ENCODE data around the gene SMPD4. TPM values are rescaled to one million over a fixed set of nuclear protein-coding genes. Genes with fewer than 3 reads are reported as not detected.
"Not testable (repeated sequence)": the region's sequence is repeated elsewhere in the genome, so short reads cannot be mapped to it uniquely, and the experiment has no call there.

SMPD4 gene
- total RNA-seq, 1 donor from 2014 or later = 92.3 TPM

DNA sequence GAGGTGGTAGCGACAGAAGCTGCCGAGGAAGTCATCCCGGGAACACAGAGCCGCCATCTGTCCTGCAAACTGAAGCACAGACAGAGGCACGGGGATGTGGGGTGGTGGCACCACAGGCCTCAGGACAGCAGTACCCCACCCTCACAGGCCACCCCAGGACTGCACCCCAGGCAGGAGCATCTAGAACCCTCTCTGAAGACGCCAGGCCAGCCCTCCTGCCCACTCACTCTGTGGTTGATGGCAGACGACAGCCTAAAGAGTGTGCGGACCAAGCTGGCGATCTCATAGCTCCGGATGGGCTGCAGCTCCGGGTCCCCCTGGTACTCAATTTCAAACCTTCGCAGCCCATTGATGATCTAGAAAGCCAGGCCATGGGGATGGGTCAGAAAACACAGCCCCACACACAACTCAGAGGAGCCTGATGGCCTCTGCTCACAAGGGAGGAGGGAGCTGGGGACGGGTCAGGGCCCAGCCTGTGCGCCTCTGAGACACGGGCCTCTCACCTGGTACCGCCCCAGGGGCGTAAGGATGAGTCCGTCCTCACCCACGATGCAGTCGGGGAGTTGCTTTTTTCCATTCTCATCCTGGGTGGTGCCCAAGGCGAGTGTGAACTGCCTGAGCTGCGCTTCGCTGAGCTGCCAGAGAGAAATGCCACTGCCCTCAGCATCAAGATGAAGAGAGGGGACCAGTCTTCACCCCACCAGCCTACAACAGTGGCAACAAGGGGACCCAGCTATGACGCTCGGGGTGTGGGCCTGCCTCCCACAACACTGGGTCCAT is 28.4 kb downstream of the SMPD4 start:
- no peaks in the 10 kb centered on the region for H3K27me3 Mint-ChIP-seq (ENCODE audit: insufficient read depth)
- no peak overlapping the region for H3K27ac Mint-ChIP-seq
- DNase-seq (ENCODE audit: low spot score) = no peak
- peaks cover 2% of the 10 kb centered on the region for H3K4me1 Mint-ChIP-seq (ENCODE audit: low read depth)
- peaks cover 2% of the 10 kb centered on the region for H3K36me3 Mint-ChIP-seq (ENCODE audit: low read depth)
- no peaks in the 10 kb centered on the region for H3K9me3 Mint-ChIP-seq
- intact Hi-C loops (cut with micrococcal nuclease) = no loop called here
- no peak overlapping the region for H3K4me3 Mint-ChIP-seq

DNA sequence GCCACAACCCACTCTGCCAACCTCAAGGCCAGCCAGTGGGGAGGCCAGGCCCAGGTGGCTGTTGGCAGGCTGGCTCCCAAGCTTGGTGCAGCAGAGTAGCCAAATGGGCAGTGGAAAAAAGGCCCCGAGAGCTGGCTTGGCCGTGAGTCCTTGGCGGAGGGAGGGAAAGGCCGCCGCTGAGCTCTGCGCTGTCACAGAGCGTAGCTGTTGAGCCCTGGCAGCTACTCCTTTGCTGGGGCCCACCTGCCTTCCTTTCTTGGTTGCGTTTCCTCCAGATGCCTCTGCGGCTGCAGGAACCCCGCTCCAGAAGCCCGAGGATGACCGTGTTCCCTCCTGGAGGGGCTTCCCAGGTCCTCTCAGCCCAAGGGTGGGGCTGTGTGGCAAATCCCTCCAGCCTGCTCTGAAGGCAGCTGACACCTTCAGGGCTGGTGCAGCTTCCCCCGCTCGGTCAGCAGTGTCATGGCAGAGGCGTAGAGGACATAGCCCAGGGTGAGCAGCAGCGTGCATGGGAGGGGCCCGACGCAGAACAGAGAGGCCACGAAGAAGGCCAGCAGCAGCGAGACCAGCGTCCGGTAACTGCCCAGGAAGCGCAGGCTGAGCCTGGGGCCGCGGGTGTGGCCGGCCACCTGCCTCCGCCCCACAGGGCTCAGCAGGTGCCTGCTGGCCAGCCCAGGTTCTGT is 29.1 kb downstream of the SMPD4 start:
- H3K36me3 Mint-ChIP-seq (ENCODE audit: low read depth); intact Hi-C loops (cut with micrococcal nuclease); H3K4me3 Mint-ChIP-seq; H3K27ac Mint-ChIP-seq; H3K9me3 Mint-ChIP-seq; DNase-seq (ENCODE audit: low spot score); H3K4me1 Mint-ChIP-seq (ENCODE audit: low read depth); H3K27me3 Mint-ChIP-seq (ENCODE audit: insufficient read depth): not testable (repeated sequence)

DNA sequence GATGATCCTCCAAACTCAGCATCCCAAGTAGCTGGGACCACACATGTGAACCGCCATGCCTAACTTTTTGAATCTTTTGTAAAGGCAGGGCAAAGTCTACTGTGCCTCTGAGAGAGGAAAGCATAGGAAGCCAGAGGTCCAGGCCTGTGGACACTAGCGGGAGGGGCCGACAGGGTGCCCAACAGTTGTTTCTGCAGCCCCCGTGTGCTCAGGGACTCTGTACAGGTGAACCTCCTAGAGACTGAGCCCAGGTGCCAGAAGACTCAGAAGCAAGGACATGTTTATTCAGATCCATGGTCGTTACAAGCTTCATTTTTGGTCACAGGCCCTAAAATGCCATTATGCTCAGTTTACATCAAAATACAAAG is 30.3 kb downstream of the SMPD4 start:
- H3K36me3 Mint-ChIP-seq (ENCODE audit: low read depth); H3K4me3 Mint-ChIP-seq; H3K4me1 Mint-ChIP-seq (ENCODE audit: low read depth); DNase-seq (ENCODE audit: low spot score); H3K27ac Mint-ChIP-seq; H3K27me3 Mint-ChIP-seq (ENCODE audit: insufficient read depth); H3K9me3 Mint-ChIP-seq; intact Hi-C loops (cut with micrococcal nuclease): not testable (repeated sequence)

DNA sequence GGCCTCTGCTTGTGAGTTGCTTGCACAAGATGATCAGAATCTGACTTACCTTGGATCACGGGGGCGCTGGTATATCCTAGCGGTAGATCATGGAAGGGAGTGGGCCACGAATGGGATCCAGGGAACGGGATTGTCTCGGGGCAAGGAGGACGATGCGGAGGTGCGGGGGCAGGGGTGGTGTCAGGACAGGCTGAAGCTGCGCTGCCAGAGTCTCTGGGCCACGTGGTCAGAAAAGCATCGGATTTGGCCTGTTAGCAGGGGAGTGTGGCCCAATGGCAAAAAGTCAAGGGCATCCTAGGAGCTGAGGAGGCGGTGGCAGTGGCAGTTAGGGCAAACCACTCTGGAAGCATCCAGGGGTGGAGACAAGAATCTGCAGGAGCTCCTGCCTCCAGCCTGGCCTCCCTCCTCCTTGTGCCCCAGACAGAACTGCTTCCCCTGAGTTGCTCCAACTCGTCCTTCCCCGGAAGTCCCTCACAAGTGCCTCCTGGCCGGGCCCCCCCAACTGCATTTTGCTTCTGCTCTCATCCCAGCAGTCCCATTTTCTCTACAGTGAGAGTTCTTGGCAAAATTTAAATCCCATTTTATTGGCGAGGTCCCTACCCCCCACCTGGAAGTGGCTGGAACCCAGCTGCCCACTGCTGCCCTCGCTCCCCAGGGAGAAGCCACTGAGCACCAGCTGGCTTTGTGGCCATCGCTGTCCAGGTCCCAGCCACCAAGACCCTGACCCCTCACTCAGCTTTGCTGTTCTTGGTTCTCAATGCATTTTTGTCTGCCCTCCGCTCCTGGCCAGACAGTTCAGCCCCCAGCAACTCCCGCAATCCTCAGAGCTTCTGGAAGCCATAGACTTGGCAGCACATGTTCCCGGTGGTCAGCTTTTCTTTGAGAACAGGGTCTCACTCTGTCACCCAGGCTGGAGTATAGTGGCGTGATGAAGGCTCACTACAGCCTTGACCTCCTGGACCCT is 30.9 kb downstream of the SMPD4 start:
- Mint-ChIP-seq H3K4me1 (ENCODE audit: low read depth) (no peaks in the 10 kb centered on the region), H3K4me3 (no peak overlapping the region), H3K36me3 (ENCODE audit: low read depth) (peaks cover 2% of the 10 kb centered on the region), H3K27me3 (ENCODE audit: insufficient read depth) (no peaks in the 10 kb centered on the region), H3K27ac (no peak overlapping the region), H3K9me3 (no peaks in the 10 kb centered on the region)
- intact Hi-C loops (cut with micrococcal nuclease) = no loop called here
- DNase-seq (ENCODE audit: low spot score) = no peak

DNA sequence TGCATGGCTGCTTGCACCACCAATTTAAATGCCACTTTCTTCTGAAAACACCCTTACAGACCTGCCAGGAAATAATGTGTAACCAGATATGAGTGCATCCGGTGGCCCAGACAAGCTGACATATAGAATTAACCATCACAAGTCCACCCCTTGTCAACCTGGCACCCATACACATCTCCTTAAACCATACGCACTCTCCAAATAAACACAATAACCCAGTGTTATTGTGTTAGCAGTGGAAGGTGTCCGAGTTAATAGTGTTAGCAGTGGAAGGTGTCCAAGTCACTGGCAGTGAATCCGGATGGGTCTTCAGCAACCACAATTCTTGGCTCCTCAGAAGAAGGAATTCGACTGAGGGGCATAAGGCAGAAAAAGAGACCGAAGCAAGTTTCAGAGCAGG is 32.9 kb downstream of the SMPD4 start:
- H3K27ac Mint-ChIP-seq; H3K4me1 Mint-ChIP-seq (ENCODE audit: low read depth); H3K27me3 Mint-ChIP-seq (ENCODE audit: insufficient read depth); DNase-seq (ENCODE audit: low spot score); H3K9me3 Mint-ChIP-seq; H3K36me3 Mint-ChIP-seq (ENCODE audit: low read depth); H3K4me3 Mint-ChIP-seq: not testable (repeated sequence)
- intact Hi-C loops (cut with micrococcal nuclease) = loop anchor here (5.0 kb wide), 1 partner anchor 34 kb away; the partner anchor contains the start of genes MZT2B and SMPD4

DNA sequence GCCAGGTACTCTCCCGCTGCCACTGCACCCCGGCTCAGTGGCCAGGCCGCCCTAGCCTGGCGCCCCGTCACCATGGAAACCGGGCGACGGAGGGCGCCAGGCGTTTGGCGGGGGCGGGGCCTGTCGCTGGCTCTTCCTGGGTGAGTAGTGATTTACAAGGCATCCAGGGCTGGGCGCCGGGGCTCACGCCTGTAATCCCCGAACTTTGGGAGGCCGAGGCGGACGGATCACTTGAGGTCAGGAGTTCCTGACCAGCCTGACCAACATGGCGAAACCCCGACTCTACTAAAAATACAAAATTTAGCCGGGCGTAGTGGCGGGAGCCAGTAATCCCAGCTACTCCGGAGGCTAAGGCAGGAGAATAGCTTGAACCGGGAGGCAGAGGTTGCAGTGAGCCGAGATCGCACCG is 36.4 kb downstream of the SMPD4 start, which contains the start of gene CCDC74B:
Gene CCDC74B, minus strand, starts transcription at position 107 of the 409 bp plus-strand sequence. CDS start 116 bp downstream, outside the sequence.
- intact Hi-C loops (cut with micrococcal nuclease) = loop anchor here (5.0 kb wide), 1 partner anchor 37 kb away; the partner anchor contains the start of genes MZT2B and SMPD4
- H3K27ac Mint-ChIP-seq; H3K36me3 Mint-ChIP-seq (ENCODE audit: low read depth): not testable (repeated sequence)

DNA sequence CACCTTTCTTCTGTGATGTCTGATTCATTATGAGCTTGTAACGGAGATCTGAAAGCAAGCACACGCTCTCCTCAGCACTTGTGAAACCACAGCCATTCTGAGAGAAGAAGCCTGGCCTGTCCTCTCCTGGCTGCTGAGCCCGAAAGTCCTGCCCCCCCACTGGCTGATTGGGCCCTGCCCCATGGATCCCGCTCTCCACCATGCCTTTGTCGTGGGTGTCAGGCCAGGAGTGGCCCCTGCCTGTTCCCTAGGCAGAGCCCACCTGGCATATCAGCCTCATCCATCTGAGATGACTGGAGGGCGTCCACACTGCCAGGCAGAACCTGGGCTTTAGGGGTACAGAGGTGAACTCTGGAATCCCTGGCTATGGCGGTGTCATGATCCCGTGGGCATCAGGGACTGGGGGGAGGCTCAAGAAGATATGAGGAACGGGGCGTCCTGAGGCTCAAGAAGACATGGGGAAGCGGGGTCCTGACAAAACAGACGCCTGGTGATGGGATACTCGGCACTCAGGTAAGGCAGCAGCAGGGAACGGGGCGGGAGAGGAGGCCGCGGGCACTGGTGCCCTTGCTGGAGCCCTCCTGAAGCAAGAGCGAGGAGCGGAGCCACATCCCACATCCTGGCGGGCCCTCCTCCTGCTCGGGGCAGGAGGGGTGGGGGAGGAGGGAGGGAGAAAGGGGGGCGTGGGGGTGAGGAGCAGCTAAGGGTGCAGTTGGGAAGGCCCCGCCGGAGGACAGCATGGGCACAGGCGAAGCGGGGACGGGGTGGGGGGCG is 37.9 kb downstream of the SMPD4 start:
- H3K9me3 Mint-ChIP-seq = not testable (repeated sequence)

More for the DNA sequence above, 36.4 kb downstream of the SMPD4 start, which contains the start of gene CCDC74B:
- H3K27me3 Mint-ChIP-seq (ENCODE audit: insufficient read depth); H3K4me1 Mint-ChIP-seq (ENCODE audit: low read depth); H3K9me3 Mint-ChIP-seq: not testable (repeated sequence)
- H3K4me3 Mint-ChIP-seq = peak within 1 kb of the TSS; percentile 80
- peak; percentile 42 for DNase-seq (ENCODE audit: low spot score)

DNA sequence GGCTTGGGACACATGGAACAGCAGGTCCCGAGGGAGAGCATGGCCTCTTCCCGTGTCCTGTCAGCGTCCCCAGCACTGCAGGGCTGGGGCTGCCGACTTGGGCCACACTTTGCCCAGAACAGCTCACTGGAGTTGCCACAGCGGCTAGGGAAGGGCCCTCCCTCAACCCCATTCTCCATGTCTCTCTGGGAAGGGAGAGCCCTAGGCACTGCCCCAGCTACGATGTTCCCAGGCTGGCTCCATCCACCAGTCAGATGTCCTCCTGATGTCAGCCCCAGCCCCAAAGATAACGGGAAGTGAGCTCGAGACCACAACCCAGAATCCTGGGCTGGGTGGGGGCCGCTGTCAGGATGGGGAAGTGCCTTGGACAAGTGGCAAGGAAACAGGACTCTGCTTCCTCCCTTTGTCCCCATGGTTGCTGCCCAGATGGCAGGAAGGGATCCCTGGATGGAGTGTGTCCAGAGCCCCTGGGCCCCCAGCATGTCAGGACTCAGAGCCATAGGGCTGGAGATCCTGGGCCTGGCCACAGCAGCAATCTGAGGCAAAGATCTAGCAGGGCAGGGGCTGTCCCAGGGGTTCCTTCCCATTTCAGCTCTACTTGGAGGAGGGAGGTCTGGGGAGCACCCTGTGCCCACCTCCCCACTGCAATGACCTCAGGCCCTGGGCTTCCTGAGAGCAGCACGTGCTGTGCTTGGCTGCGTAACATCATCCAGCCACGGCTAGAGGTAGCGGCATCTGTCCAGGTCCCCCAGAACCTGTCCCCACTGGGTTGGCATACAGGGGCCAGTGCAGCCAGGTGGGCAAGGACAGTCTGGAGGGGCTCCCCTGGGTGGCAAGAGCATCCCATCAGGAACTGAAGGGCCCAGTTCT is 38.8 kb downstream of the SMPD4 start:
- H3K27ac Mint-ChIP-seq; H3K4me1 Mint-ChIP-seq (ENCODE audit: low read depth); H3K36me3 Mint-ChIP-seq (ENCODE audit: low read depth); H3K9me3 Mint-ChIP-seq; DNase-seq (ENCODE audit: low spot score); H3K27me3 Mint-ChIP-seq (ENCODE audit: insufficient read depth); intact Hi-C loops (cut with micrococcal nuclease): not testable (repeated sequence)
- H3K4me3 Mint-ChIP-seq = peak overlapping the region; percentile 45

More for the DNA sequence above, 37.9 kb downstream of the SMPD4 start:
- peak overlapping the region; percentile 80 for H3K4me3 Mint-ChIP-seq
- DNase-seq (ENCODE audit: low spot score); intact Hi-C loops (cut with micrococcal nuclease); H3K27ac Mint-ChIP-seq; H3K36me3 Mint-ChIP-seq (ENCODE audit: low read depth); H3K27me3 Mint-ChIP-seq (ENCODE audit: insufficient read depth); H3K4me1 Mint-ChIP-seq (ENCODE audit: low read depth): not testable (repeated sequence)

DNA sequence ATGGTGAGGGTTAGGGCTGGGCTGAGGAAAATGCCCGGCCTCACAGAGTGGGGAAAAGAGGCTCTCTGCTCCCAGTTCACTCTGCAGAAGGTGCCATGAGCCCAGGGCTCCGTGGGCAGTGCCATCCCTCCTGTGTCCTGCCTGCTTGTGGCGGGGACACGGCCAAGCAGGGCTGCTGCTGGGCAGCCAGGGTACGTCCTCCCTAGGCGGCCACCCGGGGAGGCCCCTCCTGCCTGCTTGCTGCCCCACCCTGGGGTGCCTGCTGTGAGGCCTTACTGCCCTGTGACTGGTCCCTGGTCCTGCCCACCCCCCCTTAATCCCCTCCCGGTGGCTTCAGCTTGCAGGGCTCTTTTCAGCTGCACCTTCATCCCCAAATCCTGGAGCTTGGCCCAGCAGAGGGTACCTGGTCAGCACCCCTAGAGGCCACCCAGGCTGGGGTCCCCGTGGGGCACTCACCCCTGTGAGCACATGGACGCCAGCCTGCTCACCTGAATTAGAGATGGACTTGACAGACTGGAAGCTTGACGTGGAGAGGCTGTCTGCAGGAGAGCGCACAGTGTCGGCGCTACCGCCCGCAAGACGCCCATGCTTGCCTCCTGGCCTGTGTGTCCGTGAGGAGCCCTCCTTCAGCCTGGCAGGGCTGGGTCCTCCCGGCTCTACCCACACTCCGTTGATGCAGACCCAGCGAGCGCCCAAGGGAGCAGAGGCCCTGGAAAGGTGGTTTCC is 39.6 kb downstream of the SMPD4 start:
- H3K9me3 Mint-ChIP-seq; H3K27me3 Mint-ChIP-seq (ENCODE audit: insufficient read depth); H3K36me3 Mint-ChIP-seq (ENCODE audit: low read depth); DNase-seq (ENCODE audit: low spot score); intact Hi-C loops (cut with micrococcal nuclease); H3K4me3 Mint-ChIP-seq; H3K27ac Mint-ChIP-seq; H3K4me1 Mint-ChIP-seq (ENCODE audit: low read depth): not testable (repeated sequence)

DNA sequence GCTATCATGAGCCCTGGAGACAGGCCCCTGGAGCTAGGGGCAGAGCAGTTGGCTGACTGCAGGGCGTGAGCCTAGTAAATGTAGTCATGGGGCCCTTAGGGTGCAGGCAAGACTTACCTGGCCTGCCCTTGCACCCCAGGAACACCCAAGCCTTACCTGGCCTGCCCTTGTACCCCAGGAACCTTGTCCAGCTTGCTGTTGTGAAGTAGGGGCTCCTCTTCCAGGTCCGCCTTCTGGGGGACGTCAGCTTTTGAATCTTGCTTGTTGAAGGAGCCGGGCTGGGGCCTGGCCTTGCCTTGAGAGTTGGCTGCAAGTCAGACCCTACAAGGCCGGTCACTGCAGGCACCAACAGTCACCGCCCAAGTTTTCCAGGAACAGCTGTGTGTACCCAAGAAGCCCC is 40.4 kb downstream of the SMPD4 start:
- H3K4me3 Mint-ChIP-seq; H3K4me1 Mint-ChIP-seq (ENCODE audit: low read depth); H3K36me3 Mint-ChIP-seq (ENCODE audit: low read depth); H3K27me3 Mint-ChIP-seq (ENCODE audit: insufficient read depth); H3K27ac Mint-ChIP-seq; H3K9me3 Mint-ChIP-seq; DNase-seq (ENCODE audit: low spot score); intact Hi-C loops (cut with micrococcal nuclease): not testable (repeated sequence)

DNA sequence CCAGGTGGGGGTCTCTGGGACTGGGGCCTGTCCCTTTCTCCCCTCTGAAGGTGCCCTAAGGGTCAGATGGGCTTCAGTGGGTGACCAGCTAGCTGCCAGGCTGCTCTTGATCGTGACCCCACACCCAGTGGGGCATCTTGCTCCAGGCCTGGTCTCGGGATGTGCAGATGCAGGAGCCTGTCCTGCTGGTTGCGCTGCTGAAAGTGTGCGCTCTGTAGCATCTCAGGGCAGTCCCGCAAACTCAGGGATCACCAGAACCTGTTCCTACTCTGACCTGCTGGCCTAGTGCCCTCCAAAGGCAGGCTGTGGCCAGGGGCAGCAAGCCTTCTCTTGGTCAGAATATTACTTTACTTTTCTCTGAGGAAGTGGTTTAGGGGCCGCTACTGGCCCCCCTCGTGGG is 40.9 kb downstream of the SMPD4 start:
- H3K36me3 Mint-ChIP-seq (ENCODE audit: low read depth); H3K4me3 Mint-ChIP-seq; H3K9me3 Mint-ChIP-seq; H3K27ac Mint-ChIP-seq; H3K27me3 Mint-ChIP-seq (ENCODE audit: insufficient read depth); H3K4me1 Mint-ChIP-seq (ENCODE audit: low read depth); DNase-seq (ENCODE audit: low spot score); intact Hi-C loops (cut with micrococcal nuclease): not testable (repeated sequence)

Measured in activated T-helper 1 cell treated with anti-CD3 and anti-CD28 coated beads, Interleukin-12 subunit alpha, Interleukin-12 subunit beta, Interleukin-2, Interleukin-4 antibody, amounts not matched to agents 30 ng/mL and 10 ng/mL and 1 ng/mL, durations not matched to agents 14 hours and 24 hours and 36 hours (primary cell).